Esophagus squamous epithelium (tissue), 5 donors: ENCODE measurements around the gene MCEE. TPM values are rescaled to one million over a fixed set of nuclear protein-coding genes. Genes with fewer than 3 reads are reported as not detected.

Experiments used
- DNase-seq: peaks from one replicate; lab custom pipeline; 2025; lab: John Stamatoyannopoulos, UW
- H3K27ac ChIP-seq, 4 donors: fragments of 200-600 bp; sonication (generic); one replicate each; pipeline ENCODE4 v1.5.1; 2016 to 2019; ENCODE audit warnings: mild to moderate bottlenecking in 1 of 4
- H3K27me3 ChIP-seq, 4 donors: fragments of 200-600 bp; sonication (generic); 1 replicate in 3 of 4; 2 replicates in 1 of 4; pipeline versions ENCODE4 v1.5.1 to v1.6.0; 2017 to 2021; ENCODE audit warnings: antibody characterized with exemption in 1 of 4
- H3K36me3 ChIP-seq, 3 donors: fragments of 200-600 bp; sonication (generic); one replicate each; pipeline ENCODE4 v1.5.1; 2016 to 2019
- H3K4me1 ChIP-seq, 3 donors: fragments of 200-600 bp; sonication (generic); one replicate each; pipeline ENCODE4 v1.5.1; 2017 to 2019
- H3K4me3 ChIP-seq, 4 donors: fragments of 200-600 bp; sonication (generic); 1 replicate in 3 of 4; 2 replicates in 1 of 4; pipeline ENCODE4 v1.5.1; 2016 to 2019; ENCODE audit warnings: mild to moderate bottlenecking in 2 of 4, moderate library complexity in 1 of 4
- H3K9me3 ChIP-seq, 3 donors: fragments of 200-600 bp; sonication (generic); one replicate each; pipeline ENCODE4 v1.5.1; 2016 to 2019
- POLR2A ChIP-seq, 4 donors: fragments of 450-650 bp; IDR thresholded peaks; one replicate each; pipeline ENCODE4 v1.6.1; 2017; ENCODE audit warnings: antibody characterized with exemption in 4 of 4, mild to moderate bottlenecking in 4 of 4, moderate library complexity in 3 of 4
- WGBS, 2 donors: methylation state at CpG; one replicate each; pipeline ENCODE4 v1.1.5; 2018; 5-methylcytosine and 5-hydroxymethylcytosine counted together
- intact Hi-C: fragments of 100-400 bp; cut with DNase I; formaldehyde crosslinking; loops from one replicate; pipeline ENCODE4 v1.15.0; 2022
- total RNA-seq, 4 donors: library from RNA; depleted of rRNA; stranded (reverse); fragments of >200 nt; gene quantifications; one replicate each; pipeline ENCODE4 v1.1.0, GENCODE V29; 2016
- TF ChIP-seq, protein P1 (sequence below), 6 experiments: fragments of 450-650 bp in 4 of 6; fragments of 200-600 bp in 2 of 6; sonication (generic) in 2 of 6; IDR thresholded peaks; one replicate each; pipeline ENCODE4 v1.5.1; 2016 to 2019; ENCODE audit warnings: antibody characterized with exemption in 6 of 6, mild to moderate bottlenecking in 4 of 6, moderate library complexity in 4 of 6
- donor health status: DM: yes; HTN: yes; CAD: no.

Gene MCEE
- total RNA-seq, 4 donors from 2014 or later: 18.9 to 26.5 (median 21.6) TPM

DNA sequence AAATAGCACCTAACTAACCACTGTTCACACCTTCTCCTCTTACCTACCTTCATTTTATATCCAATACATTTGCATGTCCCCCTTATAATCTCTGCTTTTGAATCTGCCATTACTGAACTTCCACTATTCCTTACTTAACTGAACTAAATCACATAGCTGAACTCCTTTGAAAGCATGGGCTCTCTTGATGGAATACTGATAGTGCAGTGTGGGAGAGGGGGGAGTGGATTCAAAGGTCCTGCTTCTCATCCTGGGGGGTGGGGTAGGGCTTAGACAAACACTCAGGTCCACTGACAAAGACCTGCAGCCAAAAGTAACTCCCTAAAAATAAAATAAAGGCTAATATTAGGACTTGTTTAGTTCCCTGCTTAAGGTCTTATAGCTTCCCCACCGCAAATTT is 8.6 kb downstream of the MCEE start:
- no peaks in the 10 kb centered on the region for H3K27me3 ChIP-seq
- no peak for TF ChIP-seq POLR2A (IDR thresholded peaks at IDR 0.05)
- TF ChIP-seq, protein P1, sequence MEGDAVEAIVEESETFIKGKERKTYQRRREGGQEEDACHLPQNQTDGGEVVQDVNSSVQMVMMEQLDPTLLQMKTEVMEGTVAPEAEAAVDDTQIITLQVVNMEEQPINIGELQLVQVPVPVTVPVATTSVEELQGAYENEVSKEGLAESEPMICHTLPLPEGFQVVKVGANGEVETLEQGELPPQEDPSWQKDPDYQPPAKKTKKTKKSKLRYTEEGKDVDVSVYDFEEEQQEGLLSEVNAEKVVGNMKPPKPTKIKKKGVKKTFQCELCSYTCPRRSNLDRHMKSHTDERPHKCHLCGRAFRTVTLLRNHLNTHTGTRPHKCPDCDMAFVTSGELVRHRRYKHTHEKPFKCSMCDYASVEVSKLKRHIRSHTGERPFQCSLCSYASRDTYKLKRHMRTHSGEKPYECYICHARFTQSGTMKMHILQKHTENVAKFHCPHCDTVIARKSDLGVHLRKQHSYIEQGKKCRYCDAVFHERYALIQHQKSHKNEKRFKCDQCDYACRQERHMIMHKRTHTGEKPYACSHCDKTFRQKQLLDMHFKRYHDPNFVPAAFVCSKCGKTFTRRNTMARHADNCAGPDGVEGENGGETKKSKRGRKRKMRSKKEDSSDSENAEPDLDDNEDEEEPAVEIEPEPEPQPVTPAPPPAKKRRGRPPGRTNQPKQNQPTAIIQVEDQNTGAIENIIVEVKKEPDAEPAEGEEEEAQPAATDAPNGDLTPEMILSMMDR (IDR thresholded peaks at IDR 0.05): no peak
- intact Hi-C loops: no loop called here
- no peak overlapping the region for H3K4me3 ChIP-seq
- 100% methylated on average over 1 of the region's 1 CpG for WGBS, 2 donors
- peaks cover 0 to 37% (median 8%) of the 10 kb centered on the region in 3 donors for H3K4me1 ChIP-seq
- no peak for DNase-seq
- peaks cover 0 to 76% (median 0%) of the 10 kb centered on the region in 3 donors for H3K36me3 ChIP-seq
- H3K9me3 ChIP-seq: no peaks in the 10 kb centered on the region
- H3K27ac ChIP-seq: peak overlapping the region in 2 of 4 donors; percentile 71 to 74

DNA sequence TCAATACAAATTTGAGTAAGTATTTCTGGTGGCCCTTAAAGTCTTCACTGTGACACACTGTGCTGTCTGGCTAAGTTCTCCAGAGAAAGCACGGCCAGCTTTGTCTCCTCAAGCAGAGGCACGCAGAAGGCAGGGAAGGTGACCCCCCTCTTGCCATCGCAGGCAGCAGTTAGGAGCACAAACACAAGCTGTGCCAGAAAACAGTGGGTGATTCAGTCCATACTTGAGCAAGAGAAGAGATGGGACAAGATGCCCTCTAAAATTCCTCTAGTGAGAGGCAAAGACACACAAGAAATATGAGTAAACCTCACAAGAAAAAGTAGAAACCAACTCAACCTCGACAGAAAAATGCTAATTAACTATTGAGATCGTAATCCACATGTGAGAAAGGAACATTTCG is 9.8 kb downstream of the MCEE start:
- Histone ChIP-seq H3K36me3 (peaks cover 0 to 89% (median 5%) of the 10 kb centered on the region in 3 donors), H3K27ac (peak overlapping the region; percentile 11 to 74 (median 72)), H3K27me3 (no peaks in the 10 kb centered on the region), H3K9me3 (no peaks in the 10 kb centered on the region), H3K4me3 (no peak overlapping the region), H3K4me1 (peaks cover 0 to 37% (median 8%) of the 10 kb centered on the region in 3 donors)
- intact Hi-C loops: no loop called here
- TF ChIP-seq, protein P1 (IDR thresholded peaks at IDR 0.05): no peak
- no peak for DNase-seq
- WGBS, 2 donors: 35 to 42% methylated on average over 3 to 6 of the region's 6 CpGs

DNA sequence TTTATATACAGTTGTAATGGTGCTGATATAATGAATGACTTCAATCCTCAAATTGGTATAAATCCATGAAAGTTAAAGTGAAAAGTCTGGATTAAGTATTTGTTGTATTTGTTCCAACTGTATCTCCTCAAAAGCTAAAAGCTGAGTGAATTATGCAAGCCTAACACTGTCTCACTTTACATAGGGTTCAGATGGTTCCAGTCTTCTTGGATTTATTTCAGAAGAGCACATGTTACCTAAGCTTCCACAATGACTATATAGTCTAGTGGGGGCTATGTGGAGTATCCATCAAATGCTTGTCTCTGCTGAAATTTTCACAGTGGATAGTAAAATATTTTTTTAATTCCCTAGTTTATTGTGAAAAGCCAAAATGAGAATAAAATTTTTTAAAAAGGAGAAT is 13.0 kb downstream of the MCEE start:
- peaks cover 0 to 95% (median 5%) of the 10 kb centered on the region in 3 donors for H3K36me3 ChIP-seq

DNA sequence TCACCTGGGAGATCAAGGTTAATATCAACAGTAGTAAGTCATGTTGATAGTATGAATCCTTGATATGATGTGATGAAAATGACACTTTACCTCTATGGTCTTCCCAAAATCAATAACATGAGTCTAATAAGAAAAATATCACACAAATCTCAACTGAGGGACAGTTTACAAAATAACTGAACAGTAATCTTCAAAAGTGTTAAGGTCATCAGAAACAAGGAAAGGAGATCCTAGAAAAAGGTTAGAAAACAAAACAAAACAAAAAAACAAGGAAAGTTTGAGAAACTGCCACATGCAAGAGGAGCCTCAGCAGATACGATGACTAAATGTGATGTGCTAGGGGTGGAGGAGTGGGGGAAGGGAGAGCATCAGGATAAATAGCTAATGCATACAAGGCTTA is 16.2 kb downstream of the MCEE start:
- peaks cover 0 to 93% (median 5%) of the 10 kb centered on the region in 3 donors for H3K36me3 ChIP-seq
- no peak for DNase-seq

More for the DNA sequence above, 13.0 kb downstream of the MCEE start:
- peaks cover 0 to 32% (median 4%) of the 10 kb centered on the region in 3 donors for H3K4me1 ChIP-seq
- TF ChIP-seq POLR2A (IDR thresholded peaks at IDR 0.05): no peak
- TF ChIP-seq, protein P1 (IDR thresholded peaks at IDR 0.05): no peak
- H3K9me3 ChIP-seq: no peaks in the 10 kb centered on the region
- no peak overlapping the region for H3K4me3 ChIP-seq
- no peak overlapping the region for H3K27ac ChIP-seq
- H3K27me3 ChIP-seq: no peaks in the 10 kb centered on the region
- DNase-seq: no peak
- intact Hi-C loops: no loop called here

DNA sequence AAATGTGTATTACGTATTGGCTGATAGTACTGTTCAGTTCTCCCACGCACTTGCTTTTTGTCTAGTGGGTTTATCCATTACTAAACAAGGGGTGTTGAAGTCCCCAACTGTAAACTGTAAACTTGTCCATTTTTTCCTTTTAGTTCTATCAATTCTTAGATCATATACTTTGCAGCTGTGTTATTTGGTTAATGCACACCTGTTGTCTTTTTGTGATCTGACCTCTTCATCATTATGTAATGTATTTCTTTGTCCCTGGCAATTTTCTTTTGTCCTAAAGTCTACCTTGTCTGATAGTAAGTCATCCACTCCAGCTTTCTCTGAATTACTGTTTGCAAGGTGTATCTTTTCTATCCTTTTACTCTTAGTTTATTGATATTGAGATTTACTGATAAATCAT is 21.9 kb downstream of the MCEE start:
- TF ChIP-seq POLR2A (IDR thresholded peaks at IDR 0.05): no peak
- TF ChIP-seq, protein P1 (IDR thresholded peaks at IDR 0.05): no peak
- intact Hi-C loops: no loop called here
- WGBS, 2 donors: 94 to 100% methylated on average over 2 of the region's 2 CpGs
- Histone ChIP-seq H3K4me1 (peaks cover 4 to 13% (median 5%) of the 10 kb centered on the region in 3 donors), H3K9me3 (no peaks in the 10 kb centered on the region), H3K27me3 (no peaks in the 10 kb centered on the region), H3K36me3 (peaks cover 0 to 49% (median 0%) of the 10 kb centered on the region in 3 donors), H3K4me3 (no peak overlapping the region), H3K27ac (no peak overlapping the region)
- no peak for DNase-seq

More for the DNA sequence above, 16.2 kb downstream of the MCEE start:
- no peak overlapping the region for H3K27ac ChIP-seq
- no peak overlapping the region for H3K4me3 ChIP-seq
- no peak for TF ChIP-seq POLR2A (IDR thresholded peaks at IDR 0.05)
- TF ChIP-seq, protein P1 (IDR thresholded peaks at IDR 0.05): no peak
- WGBS, 2 donors: 76 to 87% methylated on average over 1 of the region's 1 CpG
- intact Hi-C loops: no loop called here
- peaks cover 0 to 7% (median 0%) of the 10 kb centered on the region in 3 donors for H3K4me1 ChIP-seq
- H3K27me3 ChIP-seq: no peaks in the 10 kb centered on the region
- no peaks in the 10 kb centered on the region for H3K9me3 ChIP-seq
